22Rv1 (cell line): ENCODE measurements around the gene ASTN2.

Source experiments
- H3K27ac ChIP-seq: fragments of 450-650 bp; 2 replicates; pipeline ENCODE4 v1.5.1; 2017
- CTCF ChIP-seq: fragments of 450-650 bp; IDR thresholded peaks from 2 replicates; pipeline ENCODE4 v1.5.1; 2017; ENCODE audit warnings: mild to moderate bottlenecking
- ZFX ChIP-seq: fragments of 450-650 bp; IDR thresholded peaks from 2 replicates; pipeline ENCODE4 v1.6.1; 2017; ENCODE audit warnings: antibody characterized with exemption, borderline replicate concordance

ASTN2 gene

GRCh38 chr9:116543731-116544400 is 871.0 kb downstream of the ASTN2 start:
- TF ChIP-seq ZFX (no peak), CTCF (no peak)
- H3K27ac ChIP-seq = no peak overlapping the region

GRCh38 chr9:116541402-116541801 is 873.5 kb downstream of the ASTN2 start:
- TF ChIP-seq ZFX (no peak), CTCF (no peak)
- no peak overlapping the region for H3K27ac ChIP-seq

- H3K27ac ChIP-seq = no peak overlapping the region
- no peak for TF ChIP-seq CTCF
- TF ChIP-seq ZFX = no peak
Observed at GRCh38 chr9:116539549-116539948, 875.3 kb downstream of the ASTN2 start.

GRCh38 chr9:116525611-116526010 is 889.2 kb downstream of the ASTN2 start:
- H3K27ac ChIP-seq = no peak overlapping the region
- no peak for TF ChIP-seq ZFX
- no peak for TF ChIP-seq CTCF

GRCh38 chr9:116524778-116525470 is 889.9 kb downstream of the ASTN2 start:
- H3K27ac ChIP-seq = no peak overlapping the region
- no peak for TF ChIP-seq CTCF
- TF ChIP-seq ZFX = no peak

- TF ChIP-seq CTCF = no peak
- TF ChIP-seq ZFX = no peak
Observed at GRCh38 chr9:116520218-116520617, 894.6 kb downstream of the ASTN2 start.

GRCh38 chr9:116516456-116516855 is 898.4 kb downstream of the ASTN2 start:
- no peak for TF ChIP-seq ZFX
- TF ChIP-seq CTCF = no peak
- no peak overlapping the region for H3K27ac ChIP-seq

More at GRCh38 chr9:116520218-116520617, 894.6 kb downstream of the ASTN2 start:
- no peak overlapping the region for H3K27ac ChIP-seq
